Measurements from ENCODE around the gene ABL1. TPM values are rescaled to one million over a fixed set of nuclear protein-coding genes. Genes with fewer than 3 reads are reported as not detected.

The ABL1 gene
- polyA plus RNA-seq, 3 donors, result 4.5 to 14.5 (median 8.0) TPM

- Histone ChIP-seq H4K20me1 (ENCODE audit: insufficient read depth, low read length) (no peaks in the 10 kb centered on the region), H3K27ac (ENCODE audit: low read depth in 1 of 2, low read length in 2 of 2) (no peak overlapping the region), H3K9me3 (replicated peaks in 1 of 2; ENCODE audit: control insufficient read depth in 1 of 2, insufficient read depth in 1 of 2, low read length in 2 of 2) (no peaks in the 10 kb centered on the region), H3K36me3 (replicated peaks in 1 of 2; ENCODE audit: control insufficient read depth in 1 of 2, insufficient read depth in 2 of 2, low read length in 2 of 2) (no peaks in the 10 kb centered on the region), H3K79me2 (ENCODE audit: insufficient read depth, low read length) (no peaks in the 10 kb centered on the region), H3K4me1 (ENCODE audit: control insufficient read depth in 1 of 2, insufficient read depth in 2 of 2, low read length in 2 of 2) (no peaks in the 10 kb centered on the region), H2AFZ (ENCODE audit: insufficient read depth, low read depth, low read length, poor library complexity, severe bottlenecking) (no peak overlapping the region), H3K27me3 (ENCODE audit: control insufficient read depth in 2 of 2, insufficient read depth in 2 of 2, low read length in 2 of 2) (no peaks in the 10 kb centered on the region), H3K4me2 (replicated peaks; ENCODE audit: extremely low read depth, low read length, poor library complexity, severe bottlenecking) (no peak overlapping the region), H3K9ac (ENCODE audit: insufficient read depth, low read length, poor library complexity, severe bottlenecking) (no peak overlapping the region), H3K4me3 (replicated peaks in 1 of 3; ENCODE audit: low read depth in 2 of 3, low read length in 3 of 3) (no peak overlapping the region)
- peaks cover 0 to 1% (median 0%) of the 10 kb centered on the region in 7 donors for H3K9me3 Mint-ChIP-seq
- no peak overlapping the region for H3K4me3 Mint-ChIP-seq
- DNase-seq, result no peak
- H3K4me1 Mint-ChIP-seq, result no peaks in the 10 kb centered on the region
- H3K27me3 Mint-ChIP-seq (ENCODE audit: low read depth in 3 of 3), result peaks cover 8 to 28% (median 18%) of the 10 kb centered on the region in 3 donors
- intact Hi-C loops (cut with micrococcal nuclease), result no loop called here
- TF ChIP-seq CTCF (IDR thresholded peaks at IDR 0.05), result no peak
- no peaks in the 10 kb centered on the region for H3K36me3 Mint-ChIP-seq
- 91% methylated on average over 14 of the region's 14 CpGs for WGBS (ENCODE audit: insufficient coverage)
- no peak overlapping the region for H3K27ac Mint-ChIP-seq
Observed at GRCh38 chr9:130920762-130921299, 85.8 kb downstream of the ABL1 start.

GRCh38 chr9:130921300-130921988, 86.4 kb downstream of the ABL1 start:
- Mint-ChIP-seq H3K36me3 (no peaks in the 10 kb centered on the region), H3K27me3 (ENCODE audit: low read depth in 3 of 3) (peaks cover 6 to 29% (median 18%) of the 10 kb centered on the region in 3 donors), H3K27ac (no peak overlapping the region), H3K4me1 (no peaks in the 10 kb centered on the region), H3K9me3 (peaks cover 0 to 2% (median 0%) of the 10 kb centered on the region in 7 donors), H3K4me3 (no peak overlapping the region)
- no peaks in the 10 kb centered on the region for H3K79me2 ChIP-seq (ENCODE audit: insufficient read depth, low read length)
- H3K9ac ChIP-seq (ENCODE audit: insufficient read depth, low read length, poor library complexity, severe bottlenecking), result no peak overlapping the region
- no peaks in the 10 kb centered on the region for H3K4me1 ChIP-seq (ENCODE audit: control insufficient read depth in 1 of 2, insufficient read depth in 2 of 2, low read length in 2 of 2)
- no peaks in the 10 kb centered on the region for H4K20me1 ChIP-seq (ENCODE audit: insufficient read depth, low read length)
- H3K4me2 ChIP-seq (replicated peaks; ENCODE audit: extremely low read depth, low read length, poor library complexity, severe bottlenecking), result no peak overlapping the region
- intact Hi-C loops (cut with micrococcal nuclease), result no loop called here
- no peak overlapping the region for H3K4me3 ChIP-seq (replicated peaks in 1 of 3; ENCODE audit: low read depth in 2 of 3, low read length in 3 of 3)
- H3K27ac ChIP-seq (ENCODE audit: low read depth in 1 of 2, low read length in 2 of 2), result no peak overlapping the region
- DNase-seq, result no peak
- no peaks in the 10 kb centered on the region for H3K9me3 ChIP-seq (replicated peaks in 1 of 2; ENCODE audit: control insufficient read depth in 1 of 2, insufficient read depth in 1 of 2, low read length in 2 of 2)
- WGBS (ENCODE audit: insufficient coverage), result 74% methylated on average over 24 of the region's 29 CpGs
- no peak overlapping the region for H2AFZ ChIP-seq (ENCODE audit: insufficient read depth, low read depth, low read length, poor library complexity, severe bottlenecking)
- no peak for TF ChIP-seq CTCF (IDR thresholded peaks at IDR 0.05)
- no peaks in the 10 kb centered on the region for H3K27me3 ChIP-seq (ENCODE audit: control insufficient read depth in 2 of 2, insufficient read depth in 2 of 2, low read length in 2 of 2)
- no peaks in the 10 kb centered on the region for H3K36me3 ChIP-seq (replicated peaks in 1 of 2; ENCODE audit: control insufficient read depth in 1 of 2, insufficient read depth in 2 of 2, low read length in 2 of 2)
